Stimulated activated CD8-positive, alpha-beta memory T cell treated with anti-CD3 and anti-CD28 coated beads, Interleukin-7, amount 100 ng/mL, for 24 hours (primary cell): ENCODE measurements around the gene STK10.

ENCODE experiments used
- DNase-seq: peaks from one replicate; pipeline ENCODE4 v3.0.0-alpha.2; 2020; ENCODE audit warnings: low read depth

The STK10 gene

DNA sequence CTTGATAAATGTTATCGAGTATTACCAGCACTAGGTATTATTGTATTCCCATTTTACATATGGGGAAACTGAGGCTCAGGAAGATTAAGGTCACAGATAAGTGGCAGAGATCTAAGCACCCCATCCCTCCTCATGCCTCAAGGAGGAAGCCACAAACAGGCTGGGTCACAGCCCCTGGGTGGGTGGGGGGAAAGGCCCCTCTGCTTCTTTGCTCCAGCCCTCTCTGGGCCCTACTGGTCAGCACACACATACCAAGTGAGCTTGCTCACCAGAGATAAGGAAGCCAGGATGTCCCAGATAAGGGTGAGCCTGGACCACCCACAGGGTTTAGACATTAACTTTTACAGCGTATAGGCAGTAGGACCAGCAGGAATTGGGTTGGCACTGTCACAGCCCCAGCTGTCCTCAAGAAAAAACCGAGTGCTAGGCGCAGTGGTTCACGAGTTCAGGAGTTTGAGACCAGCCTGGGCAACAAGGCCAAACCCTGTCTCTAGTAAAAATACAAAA lies 45.3 kb downstream of the STK10 start:
- no peak for DNase-seq

DNA sequence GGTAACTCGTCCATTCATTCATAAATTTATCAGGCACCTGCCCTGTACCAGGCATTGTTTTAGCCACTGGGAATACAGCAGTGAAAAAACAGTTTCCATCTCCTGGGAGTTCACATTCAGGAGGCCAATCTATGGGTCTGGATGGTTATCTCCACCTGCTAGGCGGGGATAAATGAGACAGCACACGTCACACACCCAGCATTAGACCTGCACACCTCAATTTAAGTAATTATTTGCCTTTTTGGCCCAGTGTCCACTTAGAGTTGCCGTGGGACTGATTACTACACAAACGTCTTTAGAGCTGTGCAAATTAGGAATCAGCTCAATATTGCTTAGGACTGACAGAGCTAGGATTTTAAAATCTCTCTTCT lies 46.1 kb downstream of the STK10 start:
- DNase-seq = no peak

DNA sequence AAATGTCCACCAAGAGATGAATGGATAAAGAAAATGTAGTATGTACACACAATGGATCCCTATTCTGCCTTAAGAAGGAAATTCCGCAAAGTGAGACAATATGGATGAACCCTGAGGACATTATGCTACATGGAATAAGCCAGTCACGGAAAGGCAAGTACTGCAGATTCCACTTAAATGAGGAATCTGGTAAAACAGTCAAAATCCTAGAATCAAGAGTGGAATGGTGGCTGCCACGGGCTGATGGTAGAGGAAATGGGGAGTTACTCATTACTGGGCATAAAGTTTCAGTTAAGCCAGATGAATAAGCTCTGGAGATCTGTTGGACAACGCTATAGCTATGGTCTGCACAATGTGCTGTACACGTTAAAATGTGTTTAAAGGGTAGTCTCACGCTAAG lies 47.2 kb downstream of the STK10 start:
- no peak for DNase-seq

DNA sequence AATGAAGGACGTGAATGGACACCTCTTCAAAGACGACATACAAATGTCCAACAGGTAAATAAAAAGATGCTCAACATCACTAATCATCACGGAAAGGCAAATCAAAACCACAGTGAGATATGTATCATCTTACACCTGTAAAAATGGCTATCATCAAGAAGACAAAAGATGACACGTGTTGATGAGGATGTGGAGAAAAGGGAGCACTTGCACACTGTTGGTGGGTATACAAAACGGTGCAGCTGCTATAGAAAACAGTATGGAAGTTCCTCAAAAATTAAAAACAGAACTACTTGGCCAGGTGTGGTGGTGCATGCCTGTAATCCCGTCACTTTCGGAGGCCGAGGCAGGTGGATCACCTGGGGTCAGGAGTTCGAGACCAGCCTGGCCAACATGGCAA lies 47.9 kb downstream of the STK10 start:
- no peak for DNase-seq

DNA sequence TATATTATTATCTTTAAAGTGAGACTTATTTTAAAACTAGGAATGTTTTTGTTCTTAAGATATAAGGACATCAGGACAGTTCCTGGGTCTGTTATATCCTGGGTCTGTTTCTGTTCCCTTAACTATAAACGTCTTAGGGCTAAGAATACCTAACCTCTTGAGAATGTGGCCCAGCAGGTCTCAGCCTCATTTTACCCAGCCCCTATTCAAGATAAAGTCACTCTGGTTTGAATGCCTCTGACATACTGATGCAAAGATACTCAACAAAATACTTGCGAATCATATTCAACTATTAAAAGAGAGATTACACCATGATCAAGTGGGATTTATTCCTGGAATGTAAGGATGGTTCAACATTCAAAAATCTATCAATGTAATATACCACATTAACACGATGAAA lies 51.0 kb downstream of the STK10 start:
- DNase-seq = no peak

DNA sequence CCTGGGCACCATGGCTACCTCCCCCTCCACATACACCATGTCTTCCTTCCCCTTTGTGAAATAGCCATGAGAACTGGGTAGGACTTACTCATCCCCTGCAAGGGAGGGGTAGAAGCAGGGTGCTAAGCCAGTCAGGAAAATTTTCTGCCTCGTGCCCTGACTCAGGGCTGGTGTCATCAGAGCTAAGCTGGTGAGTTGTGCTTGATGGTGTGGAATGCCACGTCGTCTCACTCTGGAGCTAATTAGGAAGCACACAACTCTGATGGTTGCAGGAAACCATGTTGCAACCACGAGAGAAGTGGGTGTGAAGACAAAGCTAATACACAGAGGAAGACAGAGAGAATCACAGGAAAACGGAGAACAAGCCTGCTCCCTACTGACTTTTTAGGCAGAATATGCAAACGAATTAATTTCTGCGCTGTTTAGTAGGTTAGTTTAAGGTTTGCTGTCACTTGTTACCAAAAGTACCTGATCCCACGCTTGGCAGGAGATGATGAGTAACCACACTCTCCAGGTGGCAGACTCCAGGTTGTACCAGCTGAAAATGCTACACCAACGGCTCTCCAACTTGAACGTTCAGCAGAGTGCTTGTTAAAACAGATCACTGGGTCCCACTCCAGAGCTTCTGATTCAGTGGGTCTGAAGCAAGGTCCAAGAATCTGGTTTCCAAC lies 54.5 kb downstream of the STK10 start:
- no peak for DNase-seq

DNA sequence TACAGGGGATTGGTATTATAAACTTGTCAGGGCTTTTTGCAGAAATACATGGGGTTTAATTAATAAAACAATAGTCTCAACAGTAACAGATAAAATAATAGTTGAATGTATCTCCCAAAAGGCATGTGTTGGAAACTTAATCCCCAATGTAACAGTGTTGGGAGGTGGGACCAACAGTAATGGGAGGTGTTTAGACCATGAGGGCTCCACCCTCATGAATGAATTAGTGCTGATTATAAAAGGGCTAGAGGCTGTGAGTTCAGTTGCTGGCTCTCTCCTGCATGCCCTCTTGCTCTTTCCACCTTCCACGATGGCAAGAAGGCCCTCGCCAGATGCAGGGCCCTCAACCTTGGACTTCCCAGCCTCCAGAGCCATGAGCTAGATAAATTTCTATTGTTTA lies 56.3 kb downstream of the STK10 start:
- no peak for DNase-seq

DNA sequence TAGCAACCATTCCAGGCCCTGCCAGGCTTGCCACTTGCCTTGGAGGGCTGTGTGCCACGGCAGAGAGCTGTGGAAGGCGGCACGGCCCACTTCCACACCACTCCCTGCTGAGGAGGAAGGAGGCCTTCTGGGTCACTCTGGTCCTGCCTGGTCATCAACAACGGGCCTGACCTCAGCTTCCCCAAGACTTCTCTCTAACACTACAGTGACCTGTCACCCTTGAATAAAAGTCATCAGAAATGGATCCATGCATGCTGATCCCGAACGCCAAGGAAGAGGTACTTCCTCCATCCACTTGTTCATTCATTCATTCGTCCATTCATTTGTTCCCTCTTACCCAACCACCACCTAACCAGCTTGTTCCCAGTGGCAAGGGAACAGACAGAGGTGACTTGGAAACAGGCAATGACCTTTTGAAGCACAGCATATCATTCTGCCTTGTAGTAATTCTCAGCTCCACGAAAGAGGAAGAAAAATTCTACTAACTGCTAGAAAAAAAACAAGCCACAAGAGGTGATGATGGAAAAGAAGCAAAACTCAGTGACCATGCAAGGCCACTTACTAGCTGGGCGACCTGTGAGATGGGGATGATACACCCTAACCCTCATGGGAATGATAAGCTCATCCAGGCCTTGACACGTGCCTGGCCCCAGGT lies 58.6 kb downstream of the STK10 start:
- DNase-seq = no peak

DNA sequence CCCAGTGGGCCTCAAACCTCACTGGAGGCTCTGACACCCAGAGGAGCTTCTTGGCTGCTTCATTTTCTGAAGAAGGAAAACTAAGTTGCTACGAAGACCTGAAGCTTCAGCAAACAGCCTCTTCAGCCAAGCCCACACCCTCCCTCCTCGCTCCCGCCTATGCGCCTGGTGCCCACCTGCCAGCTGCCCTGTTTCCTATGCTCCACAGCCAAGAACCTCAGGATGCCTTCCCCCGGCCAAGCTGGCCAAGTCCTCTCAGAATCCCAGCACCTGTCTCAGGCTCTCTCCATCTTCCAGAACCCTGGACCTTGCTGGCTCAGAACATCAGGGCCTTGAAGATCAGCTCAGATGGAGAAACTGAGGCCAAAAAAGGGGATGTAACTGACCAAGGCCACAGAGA lies 60.4 kb downstream of the STK10 start:
- no peak for DNase-seq

DNA sequence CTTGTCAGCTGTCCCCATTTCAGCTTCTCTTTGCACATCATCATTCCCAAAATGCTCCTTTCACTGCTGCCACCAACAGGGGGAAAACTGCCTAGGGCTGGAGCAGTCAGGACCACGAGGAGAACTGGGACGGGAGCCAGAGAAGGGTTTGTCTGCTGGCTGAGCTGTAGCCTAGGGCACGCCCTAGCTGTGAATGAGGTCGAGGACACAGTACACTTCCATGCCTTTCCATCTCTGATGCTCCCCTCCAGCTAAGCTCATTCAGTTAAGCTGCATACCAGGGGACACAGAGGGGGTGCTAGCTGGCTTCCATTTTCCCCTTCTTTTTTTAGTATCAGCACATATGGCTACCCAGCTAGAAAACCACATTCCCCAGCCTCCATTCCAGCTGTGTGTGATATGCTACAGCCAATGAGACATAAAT lies 64.7 kb downstream of the STK10 start:
- DNase-seq = no peak

DNA sequence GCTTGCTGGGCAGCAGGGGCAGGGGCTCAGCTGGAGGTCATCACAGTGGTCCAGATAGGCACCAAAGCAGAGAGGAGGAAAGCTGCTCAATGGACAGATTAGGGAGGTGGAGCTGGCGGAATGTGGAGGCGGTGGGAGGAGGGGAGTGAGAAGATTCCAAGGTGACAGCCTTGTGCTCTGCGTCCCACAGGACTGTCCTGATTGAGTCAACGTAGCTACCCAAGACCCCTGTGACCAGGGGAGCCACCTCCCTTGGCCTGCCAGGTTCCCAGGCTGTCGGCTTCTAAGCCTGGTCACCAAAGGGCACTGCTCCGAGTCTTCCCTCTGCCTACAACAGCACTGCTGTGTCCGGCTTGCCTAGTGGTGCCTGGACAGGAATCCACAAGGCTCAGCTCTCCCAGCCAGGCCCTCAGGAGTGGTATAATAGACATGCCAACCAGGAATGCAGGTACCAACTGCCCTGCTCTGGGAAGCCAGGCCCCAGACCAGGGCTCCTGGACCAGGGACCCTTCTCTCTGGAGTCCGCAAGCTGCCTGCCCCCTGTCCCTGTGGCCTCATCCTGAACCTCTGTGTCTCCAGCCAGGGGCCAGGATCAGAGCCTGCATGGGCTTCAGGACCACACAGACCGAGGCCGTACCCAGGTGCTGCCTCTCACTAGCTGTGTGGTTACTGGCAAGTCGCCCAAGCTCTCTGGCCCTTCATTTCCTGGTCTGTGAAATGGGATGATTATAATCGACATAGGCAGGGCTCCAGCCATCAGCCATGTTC lies 67.9 kb downstream of the STK10 start:
- no peak for DNase-seq

DNA sequence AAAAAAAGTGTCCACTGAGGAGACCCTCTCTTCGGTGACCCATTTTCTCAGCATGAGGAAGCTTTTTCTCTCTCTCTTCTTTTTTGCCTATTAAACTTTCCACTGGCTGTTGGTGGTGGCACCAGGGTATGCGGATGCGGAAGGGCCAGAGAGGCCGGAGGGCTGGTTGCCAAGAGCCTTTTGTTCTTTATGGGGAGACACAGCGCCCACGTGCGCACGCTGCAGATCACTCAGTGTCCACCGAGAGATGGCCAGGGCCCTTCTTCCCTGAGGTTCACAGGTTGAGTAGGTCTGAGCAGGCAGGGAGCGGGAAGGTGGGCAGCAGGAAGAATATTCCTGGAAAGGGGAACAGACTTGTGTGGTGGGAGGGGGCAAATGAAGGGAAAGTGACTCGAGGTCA lies 69.1 kb downstream of the STK10 start:
- no peak for DNase-seq

DNA sequence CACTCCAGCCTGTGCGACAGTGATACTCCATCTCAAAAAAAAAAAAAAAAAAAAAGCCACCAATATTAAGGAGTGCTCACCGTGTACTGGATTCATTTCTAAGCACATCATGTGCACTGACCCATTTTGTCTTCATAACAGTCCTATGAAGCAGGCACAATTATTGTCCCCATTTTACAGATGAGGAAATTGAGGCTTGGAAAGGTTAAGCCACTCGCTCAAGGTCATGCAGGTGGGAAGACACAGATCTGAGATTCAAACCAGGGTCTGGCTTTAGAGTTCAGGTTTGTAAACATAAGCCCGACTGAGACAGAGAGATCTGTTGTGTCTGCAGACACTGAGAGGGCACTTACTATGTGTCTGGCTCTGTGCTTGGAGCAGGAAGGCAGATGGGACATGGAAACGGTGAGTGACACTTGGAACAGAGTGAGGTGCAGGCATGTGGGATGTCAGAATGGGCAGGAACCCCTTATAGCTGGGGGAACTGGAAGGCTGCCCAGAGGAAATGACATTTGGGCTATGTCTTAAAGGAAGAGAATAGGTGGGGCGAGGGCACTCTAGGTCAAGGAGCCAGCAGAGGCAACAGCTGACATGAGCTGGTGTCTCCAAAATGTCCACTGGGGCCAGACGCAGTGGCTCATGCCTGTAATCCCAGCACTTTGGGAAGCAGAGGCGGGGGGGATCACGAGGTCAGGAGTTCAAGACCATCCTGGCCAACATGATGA lies 69.9 kb downstream of the STK10 start:
- no peak for DNase-seq

DNA sequence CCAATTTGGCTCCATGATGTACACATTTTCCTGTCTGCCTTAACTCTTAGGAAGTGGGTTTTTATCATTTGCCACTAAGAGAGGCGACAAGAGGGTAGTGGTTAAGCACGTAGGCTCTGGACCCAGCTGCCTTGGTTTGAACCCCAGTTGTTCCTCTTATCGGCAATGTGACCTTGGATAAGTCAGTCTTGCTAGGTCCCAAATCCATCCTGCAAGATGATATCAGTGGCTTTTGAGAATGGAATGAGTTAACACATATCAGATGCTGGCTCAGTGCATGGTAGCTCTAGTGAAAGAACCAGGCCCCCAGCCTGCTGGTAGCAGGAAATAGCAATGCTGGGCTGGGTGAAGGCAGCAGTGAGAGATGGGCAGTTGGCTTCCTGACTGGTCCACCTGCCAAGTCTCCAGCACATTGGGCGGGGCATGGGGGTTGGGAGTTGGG lies 72.5 kb downstream of the STK10 start:
- no peak for DNase-seq

DNA sequence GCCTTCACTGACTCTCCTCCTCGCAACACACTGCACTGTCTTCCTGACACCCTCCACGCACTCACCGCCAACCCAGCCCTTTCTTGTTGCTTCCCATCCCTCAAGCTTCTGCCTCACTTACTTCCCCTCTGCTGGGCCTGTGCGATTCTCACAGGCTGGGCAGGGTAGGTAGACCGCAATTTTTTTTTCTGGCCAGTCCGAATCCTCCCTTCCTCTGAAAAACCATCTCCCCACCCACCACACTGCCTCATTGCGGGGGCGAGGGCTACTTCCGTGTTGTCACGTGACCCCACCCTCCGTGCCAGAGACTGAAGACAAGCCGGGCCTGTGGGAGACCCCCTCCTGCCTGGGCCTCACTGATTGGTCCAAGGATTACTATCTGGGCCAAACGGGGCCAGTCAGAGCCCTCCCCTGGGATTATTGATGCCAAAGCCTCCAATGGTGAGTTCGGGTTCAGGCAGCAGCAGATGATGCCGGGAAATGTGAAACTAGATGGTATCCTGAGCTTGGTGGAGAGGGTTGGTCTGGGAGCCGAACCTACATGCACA lies 73.1 kb downstream of the STK10 start:
- DNase-seq = peak; percentile 52

DNA sequence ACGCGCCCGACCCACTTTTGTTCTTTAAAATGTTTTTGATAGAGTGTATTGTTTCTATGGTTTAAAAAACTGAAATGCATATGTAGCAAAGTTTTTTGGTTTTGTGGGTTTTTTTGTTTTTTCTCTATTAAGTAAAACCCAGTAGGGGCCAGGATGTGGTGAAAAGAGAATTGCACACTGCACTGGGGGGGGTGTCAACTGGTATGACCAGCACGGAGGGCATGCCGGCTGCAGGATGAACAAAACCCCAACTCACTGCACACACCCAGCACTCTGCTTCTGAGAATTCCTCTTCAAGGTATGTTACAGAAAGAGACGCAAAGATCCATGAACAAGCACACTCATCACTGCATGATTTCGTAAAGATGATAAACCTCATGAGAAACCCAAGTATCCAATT lies 75.0 kb downstream of the STK10 start:
- DNase-seq = peak; percentile 53

DNA sequence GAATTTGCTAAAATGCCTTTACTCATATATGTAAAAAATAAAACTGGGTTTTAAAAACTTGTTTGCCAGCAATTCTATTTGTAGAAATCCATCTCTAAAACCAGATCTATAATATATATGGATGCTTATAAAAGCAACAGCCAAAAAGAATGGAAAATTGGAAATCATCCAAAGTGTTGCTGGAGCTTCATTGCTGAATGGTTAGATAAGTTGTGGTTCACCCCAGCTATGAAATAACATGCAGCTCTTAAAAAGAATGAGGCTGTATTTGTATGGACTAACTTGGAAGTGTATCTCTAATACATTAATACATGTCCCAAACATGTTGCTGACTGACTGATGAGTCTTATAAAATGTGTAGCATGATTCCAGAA lies 76.2 kb downstream of the STK10 start:
- no peak for DNase-seq

DNA sequence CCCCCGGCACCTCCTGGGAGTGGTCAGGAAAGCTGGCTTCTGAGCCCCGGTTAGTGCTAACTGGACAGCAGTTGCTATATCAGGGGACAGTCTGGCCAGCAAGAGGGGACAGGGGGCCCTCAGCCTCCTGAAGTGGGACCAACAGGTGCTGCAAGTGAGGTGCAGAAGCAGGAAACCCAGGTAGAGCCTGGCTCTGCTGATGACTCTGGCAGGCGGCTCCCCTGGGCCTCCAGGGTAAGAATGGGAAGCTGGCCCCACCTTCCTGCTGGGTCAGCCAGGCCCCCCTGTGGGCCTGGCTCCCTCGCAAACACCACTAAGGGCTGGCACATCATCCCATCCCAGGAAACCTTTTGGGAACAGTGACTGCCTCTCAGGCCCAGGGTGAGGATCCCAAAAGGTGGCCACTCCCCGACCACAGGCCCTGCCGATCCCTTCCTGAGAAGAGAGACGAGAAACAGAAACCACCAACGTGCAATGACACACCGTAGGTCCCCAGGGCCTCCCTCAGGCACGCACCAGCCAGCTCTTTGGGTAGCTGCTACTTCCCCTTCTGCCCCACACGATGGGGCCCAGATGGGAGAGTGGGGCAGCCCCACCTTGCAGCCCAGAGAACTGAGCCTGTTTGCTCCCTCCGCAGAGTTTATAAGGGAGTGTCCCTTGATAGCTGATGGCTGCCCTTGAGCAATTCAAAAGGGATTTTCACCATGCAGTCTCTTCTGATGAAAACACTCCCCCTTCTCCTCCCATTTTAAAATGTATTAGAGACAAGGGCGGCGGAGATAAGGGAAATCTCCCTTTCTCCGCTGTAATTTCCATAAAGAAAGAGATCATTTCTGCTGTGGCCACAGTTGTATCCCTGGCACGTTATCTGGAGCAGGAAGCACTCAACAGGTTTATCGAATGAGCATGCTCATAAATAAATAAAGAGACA lies 76.8 kb downstream of the STK10 start:
- peak; percentile 67 for DNase-seq

DNA sequence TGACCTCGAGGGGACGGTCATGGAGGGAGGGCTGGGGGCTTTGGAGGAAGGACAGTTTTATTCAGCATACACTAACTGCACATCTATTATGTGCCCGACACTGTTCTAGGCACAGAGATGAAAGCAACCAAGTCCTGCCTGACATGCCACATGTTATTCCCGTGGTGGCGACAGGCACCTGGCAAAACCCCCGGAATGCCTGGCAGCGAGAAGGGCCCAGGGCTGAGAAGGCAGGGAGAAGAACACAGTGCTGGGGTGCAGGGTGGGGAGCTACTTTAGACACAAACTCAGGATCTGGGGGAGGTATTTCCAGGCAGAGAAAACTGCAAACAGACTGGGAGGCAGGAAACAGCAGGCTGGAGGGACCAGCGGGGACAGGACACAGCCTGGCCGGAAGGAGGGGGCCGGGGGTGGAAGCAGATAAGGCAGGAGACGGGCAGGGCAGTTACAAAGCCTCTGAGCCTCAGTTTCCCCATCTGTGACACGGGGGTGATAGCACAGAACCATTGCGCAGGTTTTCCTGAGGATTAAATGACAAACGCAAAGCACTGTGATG lies 77.7 kb downstream of the STK10 start:
- DNase-seq = no peak

DNA sequence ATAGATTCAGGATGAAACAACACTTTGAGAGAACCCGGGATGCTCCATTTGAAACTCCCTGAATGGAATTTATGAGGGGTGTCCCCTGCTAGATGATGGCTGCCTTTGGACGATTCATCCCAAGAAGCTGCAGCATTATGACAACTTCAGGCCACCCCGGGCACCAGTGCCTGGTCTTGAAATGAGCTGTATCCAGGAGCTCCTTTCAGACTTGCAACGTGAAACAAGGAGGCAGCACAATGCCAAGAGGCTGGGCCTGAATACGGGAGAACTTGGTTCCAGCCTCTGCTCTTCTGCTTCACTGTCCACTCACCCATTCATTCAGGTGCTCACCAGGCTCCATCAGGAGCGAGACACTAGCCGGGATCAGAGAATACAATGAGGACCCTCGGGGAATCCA lies 78.3 kb downstream of the STK10 start:
- DNase-seq = no peak

DNA sequence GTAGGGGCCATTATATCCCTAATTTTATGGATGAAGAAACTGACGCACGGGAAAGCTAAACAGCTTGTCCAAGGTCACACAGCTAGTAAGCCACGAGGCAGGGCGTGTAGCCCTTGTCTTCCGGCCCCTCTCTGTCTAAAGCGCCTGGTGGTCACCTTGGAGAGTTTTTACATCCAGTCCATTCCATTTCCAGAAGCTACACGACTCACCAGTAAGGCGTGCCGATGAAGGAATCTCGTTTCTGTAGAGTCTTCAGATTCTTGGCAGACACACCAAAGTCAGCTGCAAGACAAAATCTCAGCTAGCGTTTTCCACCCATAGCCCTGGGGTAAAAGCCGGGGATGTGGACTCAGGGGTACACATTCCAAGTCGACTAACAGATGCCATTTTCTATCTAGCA lies 80.5 kb downstream of the STK10 start:
- no peak for DNase-seq
